Ovary (tissue), 3 donors: ENCODE data around the gene FHOD3.

Source experiments
- POLR2A ChIP-seq: fragments of 450-650 bp; IDR thresholded peaks from one replicate; pipeline ENCODE4 v1.6.1; 2017; ENCODE audit warnings: antibody characterized with exemption, mild to moderate bottlenecking, moderate library complexity
- TF ChIP-seq, protein P1 (sequence below), 3 donors: fragments of 450-650 bp in 2 of 3; fragments of 200-600 bp in 1 of 3; IDR thresholded peaks; one replicate each; pipeline versions ENCODE4 v1.5.1 to v1.8.0; 2016 to 2022; ENCODE audit warnings: antibody characterized with exemption in 3 of 3, mild to moderate bottlenecking in 1 of 3
- donor health status: DM: no; HTN: no; CAD: no.

DNA sequence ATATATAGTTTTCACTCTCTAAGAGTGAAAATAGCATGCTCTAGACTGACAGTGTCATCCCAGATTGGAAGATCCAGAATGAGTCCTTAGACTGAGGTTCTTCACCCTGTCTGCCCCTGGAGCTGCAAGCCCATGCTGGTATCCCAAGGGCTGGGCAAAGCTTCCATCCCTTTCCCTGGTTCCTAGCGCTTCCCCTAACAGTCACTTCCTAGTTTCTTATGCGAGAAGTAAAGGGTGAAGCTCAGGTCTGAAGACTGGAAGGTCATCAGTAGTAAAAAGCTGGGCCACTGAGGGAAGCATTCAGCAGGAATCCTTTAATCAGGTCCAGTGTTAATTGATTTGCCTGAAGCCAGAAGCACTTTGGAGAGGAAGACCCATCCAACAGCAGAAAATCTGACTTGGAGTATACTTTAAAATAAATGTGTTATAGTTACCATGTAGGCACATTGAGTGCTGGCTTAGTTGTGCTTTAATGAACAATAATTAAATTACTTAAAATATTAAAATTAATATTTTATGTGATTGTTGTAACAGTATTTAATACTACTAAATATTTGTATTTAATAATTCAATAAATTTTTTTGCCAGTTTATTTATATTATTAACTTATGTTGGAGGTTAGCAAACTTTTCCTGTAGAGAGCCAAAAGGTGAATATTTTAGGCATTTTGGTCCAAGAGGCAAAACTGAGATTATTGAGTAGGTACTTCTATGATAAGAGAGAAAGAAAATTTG is 237.9 kb downstream of the FHOD3 start:
- TF ChIP-seq, protein P1, sequence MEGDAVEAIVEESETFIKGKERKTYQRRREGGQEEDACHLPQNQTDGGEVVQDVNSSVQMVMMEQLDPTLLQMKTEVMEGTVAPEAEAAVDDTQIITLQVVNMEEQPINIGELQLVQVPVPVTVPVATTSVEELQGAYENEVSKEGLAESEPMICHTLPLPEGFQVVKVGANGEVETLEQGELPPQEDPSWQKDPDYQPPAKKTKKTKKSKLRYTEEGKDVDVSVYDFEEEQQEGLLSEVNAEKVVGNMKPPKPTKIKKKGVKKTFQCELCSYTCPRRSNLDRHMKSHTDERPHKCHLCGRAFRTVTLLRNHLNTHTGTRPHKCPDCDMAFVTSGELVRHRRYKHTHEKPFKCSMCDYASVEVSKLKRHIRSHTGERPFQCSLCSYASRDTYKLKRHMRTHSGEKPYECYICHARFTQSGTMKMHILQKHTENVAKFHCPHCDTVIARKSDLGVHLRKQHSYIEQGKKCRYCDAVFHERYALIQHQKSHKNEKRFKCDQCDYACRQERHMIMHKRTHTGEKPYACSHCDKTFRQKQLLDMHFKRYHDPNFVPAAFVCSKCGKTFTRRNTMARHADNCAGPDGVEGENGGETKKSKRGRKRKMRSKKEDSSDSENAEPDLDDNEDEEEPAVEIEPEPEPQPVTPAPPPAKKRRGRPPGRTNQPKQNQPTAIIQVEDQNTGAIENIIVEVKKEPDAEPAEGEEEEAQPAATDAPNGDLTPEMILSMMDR (IDR thresholded peaks at IDR 0.05), result no peak
- no peak for TF ChIP-seq POLR2A
